ENCODE results near the gene YPEL4.

DNA sequence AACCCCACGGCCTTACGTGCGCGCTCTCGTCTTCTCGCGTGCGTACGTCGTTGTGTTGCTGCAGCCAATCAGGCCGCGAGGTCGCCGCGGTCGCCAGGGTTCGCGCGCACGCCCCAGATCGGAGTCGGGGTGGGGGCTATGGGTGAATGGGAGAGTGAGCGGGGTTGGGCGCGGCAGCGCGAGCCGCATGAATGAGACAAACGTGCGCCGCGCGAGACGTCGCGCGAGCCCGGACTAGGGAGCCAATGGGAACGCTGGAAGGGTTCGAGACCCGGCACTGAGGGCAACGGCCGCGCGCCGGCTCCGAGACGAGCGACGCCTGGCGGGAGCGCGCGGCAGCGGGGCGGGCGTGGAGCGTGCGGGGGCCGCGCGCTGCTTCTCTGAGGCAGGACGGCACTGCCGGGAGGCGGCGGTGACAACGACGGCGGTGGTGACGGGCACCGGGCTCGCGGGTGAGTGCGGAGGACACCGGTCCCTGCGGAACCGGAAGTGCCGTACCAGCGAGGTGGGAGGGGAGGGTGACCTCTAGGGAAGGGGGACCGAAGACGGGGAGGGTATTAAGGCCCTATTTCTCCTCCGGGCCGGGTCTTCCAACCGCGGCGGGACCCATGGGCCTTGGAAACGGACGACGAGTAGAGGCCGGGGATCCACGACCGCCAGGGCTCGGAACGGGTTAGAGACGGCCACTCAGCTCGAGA lies 18.2 kb upstream of the YPEL4 start, which contains the start of gene ZDHHC5:
- TF ChIP-seq, protein P1, sequence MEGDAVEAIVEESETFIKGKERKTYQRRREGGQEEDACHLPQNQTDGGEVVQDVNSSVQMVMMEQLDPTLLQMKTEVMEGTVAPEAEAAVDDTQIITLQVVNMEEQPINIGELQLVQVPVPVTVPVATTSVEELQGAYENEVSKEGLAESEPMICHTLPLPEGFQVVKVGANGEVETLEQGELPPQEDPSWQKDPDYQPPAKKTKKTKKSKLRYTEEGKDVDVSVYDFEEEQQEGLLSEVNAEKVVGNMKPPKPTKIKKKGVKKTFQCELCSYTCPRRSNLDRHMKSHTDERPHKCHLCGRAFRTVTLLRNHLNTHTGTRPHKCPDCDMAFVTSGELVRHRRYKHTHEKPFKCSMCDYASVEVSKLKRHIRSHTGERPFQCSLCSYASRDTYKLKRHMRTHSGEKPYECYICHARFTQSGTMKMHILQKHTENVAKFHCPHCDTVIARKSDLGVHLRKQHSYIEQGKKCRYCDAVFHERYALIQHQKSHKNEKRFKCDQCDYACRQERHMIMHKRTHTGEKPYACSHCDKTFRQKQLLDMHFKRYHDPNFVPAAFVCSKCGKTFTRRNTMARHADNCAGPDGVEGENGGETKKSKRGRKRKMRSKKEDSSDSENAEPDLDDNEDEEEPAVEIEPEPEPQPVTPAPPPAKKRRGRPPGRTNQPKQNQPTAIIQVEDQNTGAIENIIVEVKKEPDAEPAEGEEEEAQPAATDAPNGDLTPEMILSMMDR (IDR thresholded peaks at IDR 0.05): peak; percentile 56; the same call in 1 of the 2 replicates
- peak; percentile 77 for TF ChIP-seq POLR2AphosphoS5 (IDR thresholded peaks at IDR 0.05; ENCODE audit: low read depth, low read length)
- TF ChIP-seq REST (IDR thresholded peaks at IDR 0.05; ENCODE audit: insufficient read depth in 1 of 2, low read depth in 2 of 2, low read length in 1 of 2): no peak
